Cardiac septum (tissue), 1 donor: ENCODE data around the gene ACAA1. TPM values are rescaled to one million over a fixed set of nuclear protein-coding genes. Genes with fewer than 3 reads are reported as not detected.

Source experiments
- DNase-seq: peaks from one replicate; pipeline ENCODE4 v3.0.0-alpha.2; 2020; ENCODE audit warnings: low spot score
- intact Hi-C: fragments of 100-400 bp; cut with DNase I; formaldehyde crosslinking; loops from one replicate; pipeline ENCODE4 v1.14.0; 2022
- total RNA-seq: library from RNA; stranded (reverse); fragmentation: NEBNext Ultra II Directional; extraction: Animal tissue kit (Norgen Biotek cat#: 25700); gene quantifications from one replicate; pipeline ENCODE4 v1.2.1, GENCODE V29; 2021
- donor health status: DM: no; HTN: no; CAD: no.

The ACAA1 gene
- total RNA-seq, 1 donor from 2014 or later = 86.8 TPM

DNA sequence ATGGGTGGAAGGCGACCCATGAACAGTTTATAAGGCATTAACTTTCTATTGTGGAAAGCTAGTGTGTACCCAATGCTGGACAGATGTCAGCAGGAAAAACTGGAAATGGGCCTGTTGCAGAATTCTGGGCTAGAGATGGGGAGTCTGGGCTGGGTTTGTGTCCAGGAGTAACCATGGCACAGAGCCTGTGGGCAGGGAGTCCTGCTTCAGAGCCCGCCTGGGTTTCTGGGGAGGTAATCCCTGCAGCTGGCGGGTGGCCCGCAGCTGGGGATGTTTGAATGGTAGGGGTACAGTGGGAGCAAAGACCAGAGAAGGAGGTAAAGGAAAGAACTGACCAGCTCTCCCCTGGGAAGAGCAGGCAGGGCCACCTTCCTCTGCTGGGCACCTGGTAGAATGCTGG is 25.7 kb downstream of the ACAA1 start:
- no peak for DNase-seq
- intact Hi-C loops = no loop called here

DNA sequence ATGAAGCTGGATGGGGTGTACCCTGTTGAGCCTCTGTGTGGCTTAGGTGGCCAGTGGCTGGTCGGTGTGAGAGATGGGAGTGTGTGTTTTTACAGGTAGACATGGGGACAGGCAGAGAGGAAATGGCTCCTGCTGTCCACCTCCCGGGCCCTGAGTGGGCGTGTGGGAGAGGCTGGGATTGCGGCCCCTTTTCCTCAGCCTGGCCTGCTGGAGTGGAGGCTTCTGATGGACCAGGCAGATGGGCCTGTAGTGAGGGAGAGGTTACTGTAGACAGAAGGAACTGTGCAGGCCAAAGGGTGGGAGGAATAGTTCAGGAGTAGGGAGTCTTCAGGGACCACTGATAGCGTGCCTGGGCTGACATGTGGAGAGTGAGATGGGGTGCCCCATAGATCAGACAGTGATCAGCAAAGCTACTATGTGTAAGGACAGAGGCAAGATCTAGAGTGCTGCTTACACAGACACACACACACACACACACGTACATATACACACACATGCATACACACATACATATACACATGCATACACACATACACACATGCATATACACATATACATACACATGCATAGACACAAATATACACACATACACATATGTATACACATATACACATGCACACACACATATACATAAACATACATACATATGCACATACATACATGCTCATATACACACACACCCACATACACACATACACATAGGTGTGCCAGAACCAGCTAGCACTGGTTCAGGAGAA is 26.4 kb downstream of the ACAA1 start:
- no peak for DNase-seq
- intact Hi-C loops = no loop called here

DNA sequence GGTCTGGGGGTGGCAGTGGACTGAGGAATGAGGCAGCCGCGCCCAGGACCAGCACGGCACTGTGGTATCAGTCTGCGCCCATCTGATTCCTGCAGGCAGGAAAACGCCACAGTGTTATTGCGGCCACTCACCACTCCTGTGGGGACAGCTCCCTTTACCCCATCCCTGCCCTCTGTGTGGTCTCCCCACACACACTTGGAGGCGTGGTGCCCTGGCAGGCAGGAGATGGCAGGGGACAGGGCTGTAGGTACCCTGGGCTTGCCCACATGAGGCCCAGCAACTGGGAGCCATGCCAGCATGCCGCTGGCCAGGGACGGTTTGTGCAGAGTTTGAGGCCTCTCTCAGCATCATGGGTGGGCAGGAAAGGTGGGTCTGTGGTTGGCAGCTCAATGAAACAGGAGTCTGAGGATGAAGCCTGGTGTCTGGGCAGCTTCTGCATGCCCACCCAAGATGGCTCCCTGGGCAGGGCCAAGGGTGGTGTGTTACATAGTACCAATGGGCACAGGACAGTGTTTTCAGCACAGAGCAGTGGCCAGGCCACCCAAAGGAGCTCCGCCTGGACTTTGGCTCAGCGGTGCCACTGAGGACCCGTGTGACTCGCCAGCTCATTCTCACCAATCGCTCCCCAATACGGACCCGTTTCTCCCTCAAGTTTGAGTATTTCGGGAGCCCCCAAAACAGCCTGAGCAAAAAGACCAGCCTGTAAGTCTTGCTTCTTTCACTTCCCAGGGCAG is 27.2 kb downstream of the ACAA1 start:
- intact Hi-C loops = no loop called here
- DNase-seq = no peak

DNA sequence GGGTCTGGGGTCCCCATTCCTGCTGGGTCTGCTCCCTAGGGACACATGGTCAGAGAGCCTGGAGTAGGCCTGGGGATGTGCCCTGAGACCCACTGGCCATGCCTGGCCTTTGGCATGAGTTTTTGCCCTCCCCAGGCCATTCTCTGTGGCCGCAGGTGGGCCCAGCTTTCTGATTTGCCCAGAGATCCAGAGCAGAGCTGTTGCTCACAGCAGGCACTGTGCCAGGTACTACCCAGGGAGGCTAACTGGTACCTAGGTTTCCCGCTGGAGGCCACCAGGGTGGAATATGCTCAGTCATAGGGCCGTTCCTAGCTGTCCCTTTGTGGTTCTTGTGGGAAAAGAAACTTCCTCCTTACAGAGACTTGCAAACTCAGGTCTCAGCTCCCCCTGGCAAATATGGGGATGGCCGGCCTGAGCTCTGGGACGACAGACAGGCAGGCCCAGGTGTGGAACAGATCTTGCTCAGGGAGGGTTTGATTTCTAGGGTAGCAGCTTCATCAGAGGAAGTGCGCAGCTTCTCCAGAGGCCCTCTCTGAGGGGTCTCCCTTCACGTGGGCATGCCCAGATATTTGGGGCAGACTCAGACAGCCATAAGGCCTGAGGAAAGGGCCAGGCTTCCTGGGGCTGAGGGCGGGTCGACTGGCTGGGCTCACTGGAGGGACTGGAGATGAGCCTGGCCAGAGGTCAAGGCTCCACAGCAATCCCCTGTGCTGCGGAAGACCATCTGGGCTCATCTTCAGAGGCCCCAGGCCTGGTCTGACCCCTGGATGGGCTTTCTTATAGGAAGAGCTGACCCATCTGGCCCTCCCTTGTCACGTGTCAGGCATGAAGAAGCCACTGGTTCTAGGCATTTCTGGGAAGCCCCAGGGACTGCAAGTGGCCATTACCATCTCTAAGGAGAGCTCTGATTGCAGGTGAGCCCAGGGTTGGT is 28.0 kb downstream of the ACAA1 start:
- no peak for DNase-seq
- intact Hi-C loops = no loop called here

DNA sequence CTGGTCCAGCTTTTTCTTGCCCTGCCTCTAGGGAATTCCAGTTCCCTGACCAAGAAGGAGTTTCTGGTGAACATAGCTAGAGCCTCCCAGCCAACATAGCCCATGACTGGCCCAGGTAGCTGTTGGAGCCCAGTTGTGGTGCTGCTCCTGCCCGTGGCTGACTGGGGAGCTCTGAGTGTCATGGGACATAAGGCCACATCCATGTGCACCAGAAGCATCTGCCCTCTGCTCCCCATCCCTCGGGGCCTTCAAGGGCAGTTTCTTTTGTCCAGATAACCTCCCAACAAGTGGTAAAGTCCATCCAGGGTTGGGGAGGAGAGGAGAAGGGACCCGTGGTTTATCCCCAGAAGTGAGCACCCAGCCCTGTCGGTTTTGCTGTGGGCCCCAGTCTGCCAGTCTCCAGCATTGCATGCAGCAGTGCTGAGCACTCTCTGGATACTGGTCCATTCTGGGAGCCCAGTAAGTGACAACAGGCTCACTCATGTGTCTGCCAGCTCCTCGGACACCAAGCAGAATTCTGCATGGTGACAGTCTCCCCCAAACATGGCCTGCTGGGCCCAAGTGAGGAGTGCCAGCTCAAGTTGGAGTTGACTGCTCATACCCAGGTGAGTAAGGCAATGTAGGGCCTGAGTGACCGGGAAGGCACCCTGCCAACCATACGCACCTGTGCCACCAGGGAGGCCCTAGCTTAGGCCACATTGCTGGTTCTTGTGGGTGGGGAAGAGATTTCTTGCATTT is 28.8 kb downstream of the ACAA1 start:
- no peak for DNase-seq

DNA sequence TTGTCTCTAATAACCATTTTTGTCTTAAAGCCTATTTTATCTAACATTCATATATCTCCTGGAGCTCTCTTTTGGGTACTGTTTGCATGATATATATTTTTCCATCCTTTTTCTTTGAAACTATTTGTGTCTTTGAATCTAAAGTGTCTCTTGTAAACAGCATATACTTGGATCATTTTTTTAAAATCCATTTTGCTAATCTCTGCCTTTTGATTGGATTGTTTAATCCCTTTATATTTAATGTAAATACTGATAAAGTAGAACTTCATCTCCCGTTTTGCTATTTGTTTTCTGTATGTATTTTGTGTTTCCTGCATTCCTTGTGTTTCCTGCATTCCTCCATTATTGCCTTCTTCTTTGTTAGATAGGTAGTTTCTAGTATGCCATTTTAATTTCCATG is 31.4 kb downstream of the ACAA1 start:
- intact Hi-C loops = no loop called here
- no peak for DNase-seq

More for the DNA sequence above, 28.8 kb downstream of the ACAA1 start:
- intact Hi-C loops = no loop called here

DNA sequence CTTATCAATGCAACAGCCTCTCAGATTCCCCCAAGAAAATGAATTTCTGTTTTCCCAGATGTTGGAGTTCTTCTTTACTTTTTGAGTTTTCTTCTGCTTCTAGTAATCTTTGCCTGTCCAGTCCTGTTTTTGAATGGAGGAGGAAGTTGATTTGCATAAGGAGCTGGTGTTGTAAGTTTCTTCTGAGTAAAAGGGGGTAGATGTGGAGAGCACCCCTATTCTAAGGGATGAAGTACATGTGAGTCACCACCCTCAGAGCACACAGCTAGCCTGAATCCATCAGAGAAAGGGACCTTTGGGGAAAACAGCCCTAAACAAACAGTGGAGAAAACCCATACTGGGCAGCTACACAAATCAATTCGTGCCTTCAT is 34.5 kb downstream of the ACAA1 start:
- intact Hi-C loops = no loop called here
- DNase-seq = no peak

DNA sequence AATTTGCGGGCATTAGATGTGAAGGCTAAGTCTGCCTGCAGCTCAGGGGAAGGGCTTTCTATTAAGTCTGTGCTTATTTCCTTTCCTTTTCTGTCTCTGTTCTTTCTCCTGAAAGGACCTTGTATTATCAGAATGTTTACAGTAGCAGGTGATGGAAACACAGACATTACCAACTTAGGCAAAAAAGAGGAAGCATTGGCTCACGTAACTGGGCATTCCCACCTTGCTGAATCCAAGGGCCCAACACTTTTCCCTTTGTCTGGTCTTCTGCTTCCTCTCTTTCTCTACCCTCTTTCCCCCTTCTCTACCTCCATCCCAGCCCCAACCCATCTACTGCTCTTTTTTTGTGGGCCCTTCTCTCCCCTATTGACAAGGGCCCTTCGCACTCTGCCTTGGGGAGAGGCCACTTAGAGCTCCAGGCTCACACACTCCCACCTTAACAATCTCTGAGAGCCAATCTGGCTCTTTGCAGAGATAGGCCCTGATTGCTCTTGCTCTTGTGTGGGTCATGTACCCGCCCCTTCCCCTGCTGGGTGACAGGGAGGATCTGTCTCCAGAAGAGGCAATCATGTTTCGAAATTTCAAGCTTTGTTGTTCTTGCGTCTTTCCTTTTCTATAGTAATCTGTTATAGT is 35.0 kb downstream of the ACAA1 start:
- DNase-seq = no peak
- intact Hi-C loops = no loop called here

DNA sequence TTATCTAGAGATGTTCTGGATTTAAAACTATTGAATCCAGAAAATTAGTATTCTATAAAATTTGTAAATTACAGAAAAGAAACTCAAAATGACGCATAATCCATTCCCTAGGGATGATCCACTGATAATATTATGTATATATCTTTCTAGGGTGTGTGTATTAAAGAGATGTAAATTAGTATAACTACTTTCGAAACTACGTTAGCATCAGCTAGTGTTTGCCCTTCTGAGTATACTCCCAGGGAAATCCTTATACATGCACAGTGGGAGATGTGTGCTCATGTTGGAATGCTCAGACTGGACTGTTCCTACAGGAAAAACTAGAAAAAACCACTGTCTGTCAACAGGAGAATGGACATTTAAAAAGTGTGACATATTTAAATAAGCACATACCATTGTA is 36.4 kb downstream of the ACAA1 start:
- intact Hi-C loops = no loop called here
- no peak for DNase-seq

DNA sequence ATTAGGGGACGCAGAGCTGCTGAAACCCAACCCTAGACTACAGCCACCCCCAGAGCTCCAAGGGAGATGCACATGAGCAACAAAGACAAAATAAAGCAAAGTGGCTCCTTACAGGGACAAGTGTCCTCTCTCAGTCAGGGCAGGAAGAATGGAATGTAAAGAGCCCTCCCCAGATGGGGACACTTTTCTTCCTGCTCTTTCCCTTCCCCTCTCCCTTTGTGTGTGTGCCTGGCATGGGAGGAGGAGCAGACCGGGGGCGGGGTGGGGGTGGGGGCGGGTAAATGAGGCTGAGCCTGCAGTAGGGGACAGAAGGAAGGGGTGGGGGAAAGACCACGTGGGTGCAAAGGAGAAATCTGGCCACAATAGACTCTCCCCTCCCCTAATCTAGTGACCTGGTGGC is 37.4 kb downstream of the ACAA1 start:
- intact Hi-C loops = no loop called here
- no peak for DNase-seq

DNA sequence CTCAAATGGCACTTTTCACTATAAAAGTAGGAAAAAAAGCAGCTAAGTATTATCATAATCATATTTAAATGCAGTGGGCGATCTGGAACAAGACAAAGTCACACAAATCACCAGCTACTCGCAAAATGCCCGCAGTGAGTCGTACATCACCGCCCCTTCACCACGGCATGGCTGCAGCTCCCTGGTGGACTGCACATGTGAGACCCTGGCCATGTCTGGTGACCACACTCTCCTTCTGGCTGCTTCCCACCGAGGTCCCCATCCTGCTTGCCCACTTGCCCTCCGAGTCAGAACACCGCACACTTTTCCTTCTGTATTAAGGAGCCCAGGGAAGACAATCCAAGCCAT is 38.6 kb downstream of the ACAA1 start:
- intact Hi-C loops = no loop called here
- no peak for DNase-seq

DNA sequence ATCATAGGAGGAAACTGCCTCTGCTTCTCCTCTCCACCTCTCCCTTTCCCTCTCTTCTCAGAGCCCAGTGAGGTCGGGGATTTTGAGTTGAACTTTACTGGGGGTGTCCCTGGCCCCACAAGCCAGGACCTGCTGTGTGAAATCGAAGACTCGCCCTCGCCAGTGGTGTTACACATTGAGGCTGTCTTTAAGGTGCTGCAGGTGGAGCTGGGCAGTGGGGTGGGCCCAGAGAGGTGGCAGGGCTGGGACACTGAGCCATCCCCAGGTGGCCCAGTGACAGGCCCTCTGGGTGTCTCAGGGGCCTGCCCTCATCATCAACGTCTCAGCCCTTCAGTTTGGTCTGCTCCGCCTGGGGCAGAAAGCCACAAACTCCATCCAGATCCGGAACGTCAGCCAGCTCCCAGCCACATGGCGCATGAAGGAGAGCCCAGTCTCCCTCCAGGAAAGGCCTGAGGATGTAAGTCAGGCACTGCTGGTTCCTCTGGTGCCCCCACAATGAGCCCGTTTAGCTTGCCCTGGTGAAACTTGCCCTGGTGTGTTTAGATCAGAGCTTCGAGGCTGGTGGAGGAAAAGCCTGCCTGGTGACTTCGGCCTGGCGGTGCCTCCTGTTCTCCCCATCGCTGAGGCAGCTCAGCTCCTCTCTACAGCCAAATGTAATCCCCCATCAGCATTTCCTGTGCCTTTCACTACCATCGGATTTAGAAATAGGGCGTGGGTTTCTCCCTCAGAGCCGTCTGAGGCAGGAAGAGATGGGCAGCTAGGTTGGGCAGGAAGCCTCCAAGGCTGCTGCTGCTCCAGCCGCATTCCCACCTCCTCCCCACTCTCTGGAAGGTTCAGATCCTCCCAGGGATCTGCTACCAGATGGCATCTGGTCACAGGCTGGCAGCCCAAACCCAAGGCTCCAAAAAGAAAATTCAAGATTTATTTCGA is 39.2 kb downstream of the ACAA1 start:
- intact Hi-C loops = no loop called here
- no peak for DNase-seq

DNA sequence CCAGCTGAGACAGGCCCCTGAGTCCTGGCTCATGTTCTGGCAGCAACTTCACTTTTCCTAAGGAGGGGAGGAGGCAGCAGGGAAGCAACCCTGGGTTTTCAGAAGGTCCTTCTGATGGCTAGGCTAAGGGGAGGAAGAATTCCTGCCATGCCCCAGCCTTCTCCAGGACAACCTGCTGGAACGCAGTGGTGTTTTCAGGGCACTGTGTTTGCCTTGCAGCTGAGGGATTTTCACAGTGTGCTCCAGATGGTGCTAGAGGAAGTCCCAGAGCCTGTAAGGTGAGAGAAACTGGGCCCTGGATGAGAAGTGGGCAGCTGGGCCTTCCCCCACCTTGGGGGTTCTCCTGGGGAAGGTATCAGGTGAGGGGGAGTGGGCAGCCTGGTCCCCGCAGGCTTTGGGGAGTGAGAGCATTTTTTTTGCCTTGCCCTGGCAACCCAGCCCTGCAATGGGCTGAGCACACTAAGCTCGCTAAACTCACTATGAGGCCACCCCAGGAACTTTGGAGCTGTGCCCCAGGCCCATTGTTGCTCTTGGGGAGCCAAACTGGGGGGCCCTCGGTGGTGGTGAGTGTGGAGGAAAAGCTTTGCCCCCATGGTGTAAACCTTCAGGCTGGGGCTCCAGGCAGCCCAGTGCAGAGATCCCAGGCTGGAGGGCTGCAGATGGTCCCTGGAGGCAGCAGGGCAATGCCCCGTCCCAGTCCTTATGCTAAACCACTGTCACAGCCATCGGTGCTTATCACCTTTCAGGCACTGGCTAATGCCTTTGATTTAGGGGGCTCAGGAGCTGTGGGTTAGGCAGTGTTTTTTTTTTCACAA is 41.1 kb downstream of the ACAA1 start:
- intact Hi-C loops = no loop called here

DNA sequence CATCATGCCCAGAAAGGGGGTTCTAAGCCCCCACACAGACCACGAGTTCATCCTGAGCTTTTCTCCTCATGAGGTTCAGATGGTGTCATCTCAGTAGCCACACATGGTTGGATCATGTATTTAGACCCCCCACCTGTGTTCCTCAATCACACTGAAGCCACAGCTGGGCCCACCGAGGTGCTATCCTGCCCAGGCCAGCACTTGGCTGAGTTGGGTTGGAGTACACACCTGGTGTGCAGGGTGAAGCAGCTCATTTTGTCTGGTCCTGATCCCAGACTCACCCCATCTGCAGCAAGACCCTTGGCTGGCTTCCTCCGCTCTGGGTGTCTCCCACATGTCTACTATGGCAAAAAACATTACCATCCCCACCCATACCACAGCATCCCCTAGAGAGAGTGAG is 41.9 kb downstream of the ACAA1 start:
- intact Hi-C loops = no loop called here
- DNase-seq = no peak

More for the DNA sequence above, 41.1 kb downstream of the ACAA1 start:
- no peak for DNase-seq

DNA sequence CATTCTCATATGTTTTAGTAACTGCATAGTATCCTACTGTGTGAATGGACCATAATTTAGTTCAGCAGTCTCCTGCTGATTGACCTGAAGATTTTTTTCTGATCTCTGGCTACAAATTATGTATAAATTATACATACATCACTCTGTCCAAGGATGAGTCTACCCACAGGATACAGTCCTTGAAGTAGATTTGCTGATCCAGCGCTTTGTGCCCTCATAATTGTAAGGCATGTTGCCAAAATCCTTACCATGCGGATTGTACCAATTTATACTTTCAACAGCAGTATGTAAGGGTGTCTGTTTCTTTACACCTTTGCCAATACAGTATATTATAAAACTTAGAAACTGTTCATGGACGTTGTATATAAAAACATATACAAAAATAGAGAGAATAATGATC is 46.5 kb downstream of the ACAA1 start:
- intact Hi-C loops = no loop called here
- DNase-seq = no peak

DNA sequence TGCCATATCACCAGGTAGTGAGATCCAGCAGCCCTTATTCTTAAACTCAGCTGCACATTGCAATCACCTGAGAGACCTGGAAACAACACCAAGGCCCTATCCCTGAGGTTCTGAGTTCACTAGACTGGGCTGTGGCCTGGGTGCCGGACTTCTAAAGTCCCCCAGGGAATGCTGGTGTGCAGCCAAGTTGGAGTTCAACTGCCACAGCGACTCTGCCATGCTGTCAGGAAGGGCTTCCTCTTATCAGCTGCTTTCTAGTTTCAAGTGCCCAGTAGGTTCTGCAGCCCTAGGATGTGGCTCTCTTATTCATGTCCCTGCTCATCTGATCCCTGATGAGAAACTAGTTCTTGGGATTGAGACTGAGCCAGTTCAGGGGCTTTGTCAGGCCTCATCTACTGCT is 47.8 kb downstream of the ACAA1 start:
- no peak for DNase-seq
- intact Hi-C loops = no loop called here
